ENCODE measurements around the gene MECR.

MECR gene

GRCh38 chr1:29176576-29176975 lies 54.2 kb downstream of the MECR start:
- Histone ChIP-seq H3K27ac (ENCODE audit: low read depth in 2 of 2, low read length in 2 of 2) (no peak overlapping the region), H3K4me3 (ENCODE audit: low read length in 2 of 2) (no peak overlapping the region), H3K27me3 (ENCODE audit: control insufficient read depth in 2 of 2, insufficient read depth in 2 of 2, low read length in 2 of 2) (no peaks in the 10 kb centered on the region), H3K9ac (ENCODE audit: low read depth in 1 of 2, low read length in 2 of 2) (peak overlapping the region in 1 of 2 donors; percentile 24), H3K4me1 (ENCODE audit: control insufficient read depth in 2 of 2, insufficient read depth in 2 of 2, low read length in 2 of 2) (peaks cover 14 to 17% of the 10 kb centered on the region in 2 donors), H3K36me3 (ENCODE audit: control insufficient read depth in 2 of 2, insufficient read depth in 2 of 2, low read length in 2 of 2) (peaks cover 2 to 5% of the 10 kb centered on the region in 2 donors), H3K9me3 (ENCODE audit: control insufficient read depth in 2 of 2, low read length in 2 of 2) (no peaks in the 10 kb centered on the region)

GRCh38 chr1:29172415-29172939 lies 58.3 kb downstream of the MECR start:
- Histone ChIP-seq H3K27ac (ENCODE audit: low read depth in 2 of 2, low read length in 2 of 2) (no peak overlapping the region), H3K27me3 (ENCODE audit: control insufficient read depth in 2 of 2, insufficient read depth in 2 of 2, low read length in 2 of 2) (no peaks in the 10 kb centered on the region), H3K4me3 (ENCODE audit: low read length in 2 of 2) (no peak overlapping the region), H3K9ac (ENCODE audit: low read depth in 1 of 2, low read length in 2 of 2) (no peak overlapping the region), H3K4me1 (ENCODE audit: control insufficient read depth in 2 of 2, insufficient read depth in 2 of 2, low read length in 2 of 2) (peaks cover 3 to 5% of the 10 kb centered on the region in 2 donors), H3K36me3 (ENCODE audit: control insufficient read depth in 2 of 2, insufficient read depth in 2 of 2, low read length in 2 of 2) (peaks cover 3 to 15% of the 10 kb centered on the region in 2 donors), H3K9me3 (ENCODE audit: control insufficient read depth in 2 of 2, low read length in 2 of 2) (no peaks in the 10 kb centered on the region)

- Histone ChIP-seq H3K27ac (ENCODE audit: low read depth in 2 of 2, low read length in 2 of 2) (no peak overlapping the region), H3K36me3 (ENCODE audit: control insufficient read depth in 2 of 2, insufficient read depth in 2 of 2, low read length in 2 of 2) (peaks cover 4 to 22% of the 10 kb centered on the region in 2 donors), H3K9me3 (ENCODE audit: control insufficient read depth in 2 of 2, low read length in 2 of 2) (no peaks in the 10 kb centered on the region), H3K9ac (ENCODE audit: low read depth in 1 of 2, low read length in 2 of 2) (no peak overlapping the region), H3K27me3 (ENCODE audit: control insufficient read depth in 2 of 2, insufficient read depth in 2 of 2, low read length in 2 of 2) (no peaks in the 10 kb centered on the region), H3K4me1 (ENCODE audit: control insufficient read depth in 2 of 2, insufficient read depth in 2 of 2, low read length in 2 of 2) (peaks cover 0 to 6% of the 10 kb centered on the region in 2 donors), H3K4me3 (ENCODE audit: low read length in 2 of 2) (no peak overlapping the region)
Measured at GRCh38 chr1:29171521-29171920, 59.2 kb downstream of the MECR start.

GRCh38 chr1:29171089-29171488 lies 59.6 kb downstream of the MECR start:
- no peaks in the 10 kb centered on the region for H3K9me3 ChIP-seq (ENCODE audit: control insufficient read depth in 2 of 2, low read length in 2 of 2)
- H3K27me3 ChIP-seq (ENCODE audit: control insufficient read depth in 2 of 2, insufficient read depth in 2 of 2, low read length in 2 of 2): no peaks in the 10 kb centered on the region
- no peak overlapping the region for H3K9ac ChIP-seq (ENCODE audit: low read depth in 1 of 2, low read length in 2 of 2)
- H3K27ac ChIP-seq (ENCODE audit: low read depth in 2 of 2, low read length in 2 of 2): no peak overlapping the region
- H3K36me3 ChIP-seq (ENCODE audit: control insufficient read depth in 2 of 2, insufficient read depth in 2 of 2, low read length in 2 of 2): peaks cover 9 to 27% of the 10 kb centered on the region in 2 donors
- no peak overlapping the region for H3K4me3 ChIP-seq (ENCODE audit: low read length in 2 of 2)
- H3K4me1 ChIP-seq (ENCODE audit: control insufficient read depth in 2 of 2, insufficient read depth in 2 of 2, low read length in 2 of 2): peaks cover 0 to 10% of the 10 kb centered on the region in 2 donors

- no peaks in the 10 kb centered on the region for H3K27me3 ChIP-seq (ENCODE audit: control insufficient read depth in 2 of 2, insufficient read depth in 2 of 2, low read length in 2 of 2)
- no peak overlapping the region for H3K9ac ChIP-seq (ENCODE audit: low read depth in 1 of 2, low read length in 2 of 2)
- peaks cover 0 to 15% of the 10 kb centered on the region in 2 donors for H3K4me1 ChIP-seq (ENCODE audit: control insufficient read depth in 2 of 2, insufficient read depth in 2 of 2, low read length in 2 of 2)
- no peaks in the 10 kb centered on the region for H3K9me3 ChIP-seq (ENCODE audit: control insufficient read depth in 2 of 2, low read length in 2 of 2)
- H3K27ac ChIP-seq (ENCODE audit: low read depth in 2 of 2, low read length in 2 of 2): no peak overlapping the region
- H3K36me3 ChIP-seq (ENCODE audit: control insufficient read depth in 2 of 2, insufficient read depth in 2 of 2, low read length in 2 of 2): peaks cover 20 to 38% of the 10 kb centered on the region in 2 donors
- no peak overlapping the region for H3K4me3 ChIP-seq (ENCODE audit: low read length in 2 of 2)
Measured at GRCh38 chr1:29169976-29170375, 60.8 kb downstream of the MECR start.

GRCh38 chr1:29167904-29168303 lies 62.8 kb downstream of the MECR start:
- H3K4me1 ChIP-seq (ENCODE audit: control insufficient read depth in 2 of 2, insufficient read depth in 2 of 2, low read length in 2 of 2): peaks cover 0 to 16% of the 10 kb centered on the region in 2 donors

GRCh38 chr1:29166291-29166878 lies 64.3 kb downstream of the MECR start:
- no peak overlapping the region for H3K4me3 ChIP-seq (ENCODE audit: low read length in 2 of 2)
- peaks cover 28 to 44% of the 10 kb centered on the region in 2 donors for H3K36me3 ChIP-seq (ENCODE audit: control insufficient read depth in 2 of 2, insufficient read depth in 2 of 2, low read length in 2 of 2)
- peaks cover 8 to 26% of the 10 kb centered on the region in 2 donors for H3K4me1 ChIP-seq (ENCODE audit: control insufficient read depth in 2 of 2, insufficient read depth in 2 of 2, low read length in 2 of 2)
- no peaks in the 10 kb centered on the region for H3K9me3 ChIP-seq (ENCODE audit: control insufficient read depth in 2 of 2, low read length in 2 of 2)
- H3K9ac ChIP-seq (ENCODE audit: low read depth in 1 of 2, low read length in 2 of 2): no peak overlapping the region
- H3K27ac ChIP-seq (ENCODE audit: low read depth in 2 of 2, low read length in 2 of 2): peak overlapping the region in 1 of 2 donors; percentile 18
- no peaks in the 10 kb centered on the region for H3K27me3 ChIP-seq (ENCODE audit: control insufficient read depth in 2 of 2, insufficient read depth in 2 of 2, low read length in 2 of 2)

More at GRCh38 chr1:29167904-29168303, 62.8 kb downstream of the MECR start:
- no peak overlapping the region for H3K27ac ChIP-seq (ENCODE audit: low read depth in 2 of 2, low read length in 2 of 2)
- H3K36me3 ChIP-seq (ENCODE audit: control insufficient read depth in 2 of 2, insufficient read depth in 2 of 2, low read length in 2 of 2): peaks cover 26 to 42% of the 10 kb centered on the region in 2 donors
- H3K27me3 ChIP-seq (ENCODE audit: control insufficient read depth in 2 of 2, insufficient read depth in 2 of 2, low read length in 2 of 2): no peaks in the 10 kb centered on the region
- H3K9ac ChIP-seq (ENCODE audit: low read depth in 1 of 2, low read length in 2 of 2): no peak overlapping the region
- no peaks in the 10 kb centered on the region for H3K9me3 ChIP-seq (ENCODE audit: control insufficient read depth in 2 of 2, low read length in 2 of 2)
- no peak overlapping the region for H3K4me3 ChIP-seq (ENCODE audit: low read length in 2 of 2)

GRCh38 chr1:29164588-29164987 lies 66.1 kb downstream of the MECR start:
- Histone ChIP-seq H3K4me1 (ENCODE audit: control insufficient read depth in 2 of 2, insufficient read depth in 2 of 2, low read length in 2 of 2) (peaks cover 8 to 21% of the 10 kb centered on the region in 2 donors), H3K27me3 (ENCODE audit: control insufficient read depth in 2 of 2, insufficient read depth in 2 of 2, low read length in 2 of 2) (no peaks in the 10 kb centered on the region), H3K9me3 (ENCODE audit: control insufficient read depth in 2 of 2, low read length in 2 of 2) (no peaks in the 10 kb centered on the region), H3K36me3 (ENCODE audit: control insufficient read depth in 2 of 2, insufficient read depth in 2 of 2, low read length in 2 of 2) (peaks cover 30 to 42% of the 10 kb centered on the region in 2 donors), H3K27ac (ENCODE audit: low read depth in 2 of 2, low read length in 2 of 2) (no peak overlapping the region), H3K9ac (ENCODE audit: low read depth in 1 of 2, low read length in 2 of 2) (no peak overlapping the region), H3K4me3 (ENCODE audit: low read length in 2 of 2) (no peak overlapping the region)

- Histone ChIP-seq H3K9me3 (ENCODE audit: control insufficient read depth in 2 of 2, low read length in 2 of 2) (no peaks in the 10 kb centered on the region), H3K27ac (ENCODE audit: low read depth in 2 of 2, low read length in 2 of 2) (no peak overlapping the region), H3K9ac (ENCODE audit: low read depth in 1 of 2, low read length in 2 of 2) (no peak overlapping the region), H3K4me1 (ENCODE audit: control insufficient read depth in 2 of 2, insufficient read depth in 2 of 2, low read length in 2 of 2) (peaks cover 8 to 21% of the 10 kb centered on the region in 2 donors), H3K4me3 (ENCODE audit: low read length in 2 of 2) (no peak overlapping the region), H3K36me3 (ENCODE audit: control insufficient read depth in 2 of 2, insufficient read depth in 2 of 2, low read length in 2 of 2) (peaks cover 46 to 48% of the 10 kb centered on the region in 2 donors), H3K27me3 (ENCODE audit: control insufficient read depth in 2 of 2, insufficient read depth in 2 of 2, low read length in 2 of 2) (no peaks in the 10 kb centered on the region)
Measured at GRCh38 chr1:29162476-29163138, 68.1 kb downstream of the MECR start.

GRCh38 chr1:29162025-29162424 lies 68.7 kb downstream of the MECR start:
- H3K4me3 ChIP-seq (ENCODE audit: low read length in 2 of 2): no peak overlapping the region
- peaks cover 8 to 21% of the 10 kb centered on the region in 2 donors for H3K4me1 ChIP-seq (ENCODE audit: control insufficient read depth in 2 of 2, insufficient read depth in 2 of 2, low read length in 2 of 2)
- H3K9ac ChIP-seq (ENCODE audit: low read depth in 1 of 2, low read length in 2 of 2): no peak overlapping the region
- no peaks in the 10 kb centered on the region for H3K9me3 ChIP-seq (ENCODE audit: control insufficient read depth in 2 of 2, low read length in 2 of 2)
- no peaks in the 10 kb centered on the region for H3K27me3 ChIP-seq (ENCODE audit: control insufficient read depth in 2 of 2, insufficient read depth in 2 of 2, low read length in 2 of 2)
- no peak overlapping the region for H3K27ac ChIP-seq (ENCODE audit: low read depth in 2 of 2, low read length in 2 of 2)
- H3K36me3 ChIP-seq (ENCODE audit: control insufficient read depth in 2 of 2, insufficient read depth in 2 of 2, low read length in 2 of 2): peaks cover 50 to 51% of the 10 kb centered on the region in 2 donors
